GM21737 (cell line): ENCODE data around the gene CALU.
A peak's percentile ranks its signal among the peaks of the same experiment; 100 is the strongest.

ENCODE experiments used
- ATAC-seq: cut with Tn5 transposase; IDR thresholded peaks from one replicate; pipeline ENCODE4 v1.9.1; 2021; ENCODE audit warnings: mild to moderate bottlenecking, moderate library complexity; ENCODE audit not compliant: unreplicated experiment

Gene CALU

DNA sequence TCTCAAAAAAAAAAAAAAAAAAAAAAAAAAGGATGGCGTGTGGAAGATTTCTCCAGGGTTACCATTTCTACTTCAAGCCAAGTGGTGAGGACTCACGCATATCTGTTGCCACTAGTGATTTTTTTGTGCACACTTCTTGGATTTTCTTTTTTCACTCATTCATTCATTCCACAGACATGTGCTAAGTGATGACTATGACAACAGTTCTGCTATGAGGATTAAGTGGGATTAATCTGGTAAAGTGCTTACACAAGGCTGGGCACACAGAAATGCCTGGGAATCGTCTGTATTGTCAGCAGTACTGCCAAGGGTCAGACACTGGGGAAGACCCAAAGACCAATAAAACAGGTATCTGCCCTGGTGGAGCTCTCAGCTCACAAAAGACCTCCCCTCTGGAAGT, 42.7 kb downstream of the CALU start:
- no peak for ATAC-seq

DNA sequence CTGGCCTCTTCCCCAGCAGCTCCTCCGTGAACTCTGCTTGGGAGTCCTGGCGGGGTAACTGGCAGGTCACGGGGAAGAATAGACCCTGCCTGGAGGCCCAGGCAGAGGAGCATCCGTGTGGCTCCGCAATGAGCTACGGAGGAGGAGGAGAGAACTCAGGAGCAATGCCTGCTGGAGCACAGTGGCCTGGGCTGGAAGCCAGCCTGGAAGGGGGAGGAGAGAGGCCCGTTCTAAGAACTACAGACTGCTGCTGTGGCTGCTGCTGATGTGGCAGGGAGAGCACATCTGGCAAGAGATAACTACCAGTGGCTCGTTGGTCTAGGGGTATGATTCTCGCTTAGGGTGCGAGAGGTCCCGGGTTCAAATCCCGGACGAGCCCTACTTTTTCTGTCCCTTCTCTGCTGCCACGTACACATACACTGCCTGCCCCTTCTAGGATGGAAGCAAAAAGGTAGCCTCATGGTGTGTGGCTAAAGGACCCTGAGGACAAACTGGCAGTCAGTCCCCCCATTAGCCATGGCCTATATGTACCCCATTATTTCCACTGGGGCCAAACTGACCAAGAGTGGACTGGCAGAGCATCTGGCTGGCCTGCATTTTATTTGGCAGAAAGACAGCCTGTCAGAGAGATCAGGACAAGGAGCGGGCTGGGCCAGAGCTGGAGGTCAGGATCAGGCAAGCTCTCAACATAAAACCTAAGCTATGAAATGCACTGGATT, 44.1 kb downstream of the CALU start:
- no peak for ATAC-seq

DNA sequence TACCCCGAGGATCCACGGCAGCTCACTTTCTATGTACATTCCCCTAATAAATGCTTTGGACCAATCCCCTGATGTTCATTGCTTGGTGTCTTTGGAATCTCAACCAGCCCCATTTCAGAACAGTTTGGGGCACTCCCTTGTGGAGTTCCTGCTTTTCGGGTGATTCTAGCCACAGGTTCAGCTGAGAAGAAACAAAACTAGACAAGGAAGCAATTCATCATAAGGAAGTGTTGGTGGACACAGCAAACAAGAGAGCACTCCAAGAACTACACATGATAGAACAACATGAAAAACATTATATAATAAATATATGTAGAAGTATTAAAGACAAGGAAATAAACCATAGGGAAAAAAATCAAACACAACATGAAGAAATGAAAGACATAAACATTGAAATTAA, 46.6 kb downstream of the CALU start:
- no peak for ATAC-seq

DNA sequence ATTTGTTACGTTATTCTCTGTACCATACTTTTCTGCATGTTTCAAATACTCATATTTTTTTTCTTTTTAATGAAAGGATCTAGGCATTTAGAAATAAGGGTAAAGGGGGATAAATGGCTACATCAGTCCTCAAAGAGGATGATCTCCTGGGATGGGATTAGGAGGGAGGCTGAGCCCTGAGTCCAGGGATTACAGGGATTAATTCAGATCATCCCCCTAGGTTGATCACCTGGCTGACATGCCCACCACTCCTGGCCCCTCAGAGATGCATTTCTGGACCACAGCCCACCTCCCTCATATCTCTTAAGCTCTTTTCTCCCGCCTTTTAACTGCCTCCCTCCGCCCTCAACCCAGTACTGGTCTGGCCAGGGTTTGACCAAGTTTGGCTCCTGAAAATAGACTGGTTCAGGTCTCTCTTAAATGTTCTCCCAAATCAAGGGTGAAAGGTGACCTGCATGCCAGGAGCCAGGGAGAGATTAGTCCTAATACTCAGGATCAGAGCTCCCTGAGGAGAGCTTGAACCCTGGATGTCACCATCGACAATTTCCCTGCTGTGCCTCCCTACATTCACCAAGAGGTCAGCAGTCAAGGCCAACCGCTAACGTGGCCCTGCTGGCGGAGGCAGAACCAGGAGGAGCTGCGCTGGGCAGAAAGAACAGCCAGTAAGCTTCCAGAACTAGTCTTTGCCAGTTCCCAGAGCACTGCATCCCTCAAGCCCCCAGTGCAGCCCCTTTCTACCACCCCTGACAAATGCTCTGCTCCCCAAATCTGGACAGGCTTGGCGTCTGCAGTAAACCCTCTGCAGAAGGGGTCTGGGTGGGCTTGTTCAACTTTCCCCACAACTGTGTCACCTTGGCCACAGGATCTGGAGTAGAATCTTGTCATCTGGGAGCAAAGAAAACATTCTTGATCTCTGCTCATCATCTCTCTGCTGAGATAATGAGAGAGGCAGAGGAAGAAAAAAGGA, 49.6 kb downstream of the CALU start:
- no peak for ATAC-seq

DNA sequence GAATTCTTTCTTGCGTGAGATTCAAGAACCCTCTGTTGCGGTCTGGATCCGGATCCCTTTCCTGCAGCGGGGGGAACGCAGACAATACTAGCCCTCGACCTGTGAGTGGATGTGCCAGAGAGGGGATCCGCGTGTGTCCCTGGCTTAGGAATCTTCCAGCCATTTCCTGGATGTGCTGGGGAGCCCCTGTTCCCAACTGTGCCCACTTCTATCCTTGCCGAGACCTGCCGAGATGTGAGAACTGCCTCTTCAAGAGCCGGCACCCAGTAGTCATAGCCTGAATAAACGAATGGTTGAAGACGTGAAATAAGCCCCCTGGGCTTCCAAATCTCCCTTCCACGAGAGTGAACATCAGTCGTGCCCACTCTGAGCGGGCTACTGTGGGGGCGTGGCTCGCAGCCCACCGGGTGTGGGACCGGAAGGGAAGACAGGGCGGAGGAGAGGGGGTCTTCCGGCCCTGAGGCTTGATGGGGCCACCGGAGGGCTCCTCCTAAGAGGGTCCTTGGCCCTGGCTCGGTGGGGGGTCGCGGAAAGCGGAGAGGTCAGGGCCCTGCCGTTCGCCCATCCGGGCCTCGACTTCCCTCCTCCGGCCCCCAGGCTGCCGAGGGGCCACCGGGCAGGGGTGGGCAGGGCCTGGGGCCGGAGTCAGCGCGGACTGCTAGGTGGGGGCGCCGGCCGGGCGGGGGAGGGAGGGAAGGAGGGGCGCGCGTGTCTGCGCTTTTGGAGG, 51.3 kb downstream of the CALU start:
- peak; percentile 8 for ATAC-seq

DNA sequence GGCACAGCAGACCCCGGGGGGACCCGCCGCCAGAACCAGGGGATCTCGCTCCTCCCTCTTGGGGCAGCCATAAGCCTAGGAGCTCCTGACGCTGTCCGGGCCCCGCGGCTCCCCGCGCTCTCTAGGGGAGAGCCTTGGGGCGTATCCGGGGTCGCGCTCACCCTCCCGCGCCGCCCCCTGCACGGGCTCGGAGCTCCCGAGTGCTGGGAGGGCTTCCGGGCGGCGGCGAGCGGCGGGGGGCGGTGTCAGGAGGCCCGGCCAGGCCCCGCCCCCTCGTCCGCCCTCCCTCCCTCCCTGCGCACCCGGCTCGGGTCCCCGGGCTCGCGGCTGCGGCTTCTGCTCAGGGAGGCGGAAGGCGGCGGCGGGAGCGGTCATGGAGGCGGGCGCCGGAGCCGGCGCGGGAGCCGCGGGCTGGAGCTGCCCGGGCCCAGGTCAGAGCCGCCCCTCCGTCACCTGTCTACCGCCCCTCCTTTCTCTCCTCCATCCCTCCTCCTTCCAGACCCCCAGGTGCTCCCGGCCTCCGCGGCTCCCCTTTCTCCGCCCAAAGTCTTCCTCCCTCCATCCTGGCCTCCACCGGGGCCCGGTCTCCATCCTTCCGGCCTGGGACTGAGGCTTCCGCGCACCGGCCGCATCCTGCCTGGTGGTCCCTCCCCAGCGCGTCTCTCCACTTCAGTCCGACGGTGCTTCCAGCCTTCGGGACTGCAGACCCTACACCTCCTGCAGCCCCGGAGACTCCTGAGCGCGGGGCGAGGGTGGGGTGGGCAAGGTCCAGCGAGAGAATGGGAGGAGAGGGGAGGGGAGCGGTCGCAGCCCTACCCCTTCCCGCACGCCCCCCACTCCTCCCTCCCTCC, 52.2 kb downstream of the CALU start, which contains the start of gene CCDC136:
TSS of gene CCDC136 (plus strand) at position 848 of the 851 bp plus-strand sequence. CDS start 444 bp downstream, outside the sequence.
- peak; percentile 78 for ATAC-seq

DNA sequence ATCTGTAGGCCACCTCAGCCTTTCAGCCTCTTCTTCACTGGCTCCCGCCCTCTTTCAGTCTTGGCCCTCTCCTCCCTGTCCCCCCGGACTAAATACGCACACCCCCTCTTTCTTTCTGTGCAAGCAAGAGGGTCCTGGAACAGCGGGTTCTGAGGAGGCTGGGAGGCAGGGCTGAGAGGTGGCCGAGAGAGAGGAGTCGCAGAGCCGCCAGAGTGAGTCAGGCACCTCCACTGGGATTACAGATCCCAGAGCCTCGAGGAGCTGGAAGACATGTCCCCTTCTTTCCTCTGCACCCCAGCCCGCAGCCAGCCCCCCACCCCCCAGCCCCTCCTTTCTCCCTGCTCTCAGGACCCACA, 52.8 kb downstream of the CALU start:
- no peak for ATAC-seq

DNA sequence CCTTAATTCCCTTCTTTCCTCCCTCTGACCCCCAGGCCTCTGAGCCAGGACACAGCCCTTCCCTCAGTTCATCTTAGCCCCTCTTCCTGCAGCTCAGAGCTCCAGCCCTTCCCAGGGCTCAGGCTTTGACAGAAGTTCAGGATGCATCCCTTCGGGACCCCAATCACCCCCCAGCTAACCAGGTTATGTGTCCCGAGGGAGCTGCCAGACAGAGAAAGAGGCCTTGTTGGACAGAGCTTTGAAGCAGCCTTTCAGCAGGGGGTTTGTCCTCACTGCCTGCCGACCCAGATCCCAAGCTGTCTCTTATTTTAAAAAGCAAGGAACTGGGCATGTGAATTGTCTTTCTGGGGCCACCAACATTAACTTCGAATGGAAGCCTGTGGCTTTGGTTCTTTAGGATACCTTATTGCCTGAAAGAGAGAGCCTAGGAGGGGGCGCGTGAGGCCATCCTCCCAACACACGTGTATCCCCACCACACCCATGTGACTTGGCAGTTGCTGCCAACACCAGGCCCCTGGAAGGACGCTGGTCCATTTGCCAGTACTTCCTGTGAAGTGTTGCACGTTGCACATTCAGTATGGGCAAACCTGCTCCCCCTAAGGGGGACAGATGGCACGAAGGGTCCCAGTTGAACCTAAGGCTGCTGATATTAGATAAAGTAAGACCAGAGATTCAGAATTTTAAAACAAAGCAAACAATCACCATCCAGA, 53.5 kb downstream of the CALU start:
- ATAC-seq: no peak

DNA sequence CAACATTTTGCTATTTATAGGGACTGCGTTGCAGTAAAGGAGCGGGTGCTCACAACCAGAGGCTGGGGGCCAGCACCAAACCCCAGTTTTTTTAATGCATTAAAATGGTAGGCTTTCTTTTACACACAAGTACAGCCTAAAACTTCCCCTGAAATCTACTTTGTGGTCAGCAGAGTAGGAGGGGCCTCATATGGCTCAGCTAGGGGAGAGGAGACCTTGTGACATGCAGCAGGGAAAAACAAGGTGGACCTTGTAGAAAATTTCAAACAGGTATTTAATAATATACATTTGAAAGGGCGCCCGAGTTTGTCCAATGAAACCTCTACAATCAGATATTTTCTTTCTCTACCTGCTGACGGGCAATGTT, 54.0 kb downstream of the CALU start:
- ATAC-seq: no peak

DNA sequence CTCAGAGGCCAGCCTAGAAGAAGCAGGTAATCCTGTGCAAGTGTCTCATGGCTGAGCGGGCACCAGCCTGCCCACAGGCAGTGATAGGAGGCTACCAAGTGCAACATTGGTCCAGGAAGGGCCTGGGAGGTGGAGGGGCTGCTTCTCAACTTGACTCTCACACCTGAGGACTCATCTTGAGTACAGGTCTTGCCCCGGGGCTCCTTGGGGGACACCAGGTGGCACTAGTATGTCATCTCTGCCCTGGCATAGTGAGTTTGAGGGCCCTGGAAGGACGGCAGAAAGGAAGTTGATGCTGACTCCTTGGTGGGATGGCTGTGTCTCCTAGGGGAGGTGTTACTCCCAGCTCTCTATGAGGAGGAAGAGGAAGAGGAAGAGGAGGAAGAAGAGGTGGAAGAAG, 54.9 kb downstream of the CALU start:
- ATAC-seq: no peak

DNA sequence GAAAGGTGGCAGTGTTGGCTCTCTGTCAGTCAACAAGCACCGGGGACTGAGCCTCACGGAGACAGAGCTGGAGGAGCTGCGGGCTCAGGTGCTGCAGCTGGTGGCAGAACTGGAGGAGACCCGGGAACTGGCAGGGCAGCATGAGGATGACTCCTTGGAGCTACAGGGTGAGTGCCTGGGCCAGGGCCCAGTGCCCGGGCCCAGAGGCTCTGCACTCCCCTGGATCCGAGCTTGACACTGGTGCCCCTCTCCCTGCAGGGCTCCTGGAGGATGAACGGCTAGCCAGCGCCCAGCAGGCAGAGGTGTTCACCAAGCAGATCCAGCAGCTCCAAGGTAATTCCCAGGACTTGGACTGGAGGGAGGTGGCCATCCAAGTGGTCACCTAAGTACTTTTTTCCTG, 55.3 kb downstream of the CALU start:
- no peak for ATAC-seq

DNA sequence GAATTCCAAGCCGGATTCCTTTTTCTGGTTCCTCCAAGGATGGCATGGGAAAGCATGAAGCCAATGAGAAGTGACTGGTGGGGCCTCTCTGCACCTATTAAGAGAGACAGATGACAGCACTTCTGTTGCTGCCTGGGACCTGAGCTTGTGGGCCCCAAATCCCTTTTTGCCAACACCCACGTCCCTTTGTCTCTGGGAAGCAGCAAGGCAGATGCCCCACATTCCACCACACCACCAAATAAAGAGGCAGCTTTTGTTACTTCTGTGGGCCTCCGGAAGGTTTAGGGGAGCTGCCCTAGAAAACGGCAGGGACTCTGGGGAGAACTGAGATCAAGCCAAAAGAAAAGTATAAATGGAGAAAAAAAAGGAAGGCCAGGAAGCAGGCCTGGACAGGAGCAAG, 56.0 kb downstream of the CALU start:
- ATAC-seq: no peak

DNA sequence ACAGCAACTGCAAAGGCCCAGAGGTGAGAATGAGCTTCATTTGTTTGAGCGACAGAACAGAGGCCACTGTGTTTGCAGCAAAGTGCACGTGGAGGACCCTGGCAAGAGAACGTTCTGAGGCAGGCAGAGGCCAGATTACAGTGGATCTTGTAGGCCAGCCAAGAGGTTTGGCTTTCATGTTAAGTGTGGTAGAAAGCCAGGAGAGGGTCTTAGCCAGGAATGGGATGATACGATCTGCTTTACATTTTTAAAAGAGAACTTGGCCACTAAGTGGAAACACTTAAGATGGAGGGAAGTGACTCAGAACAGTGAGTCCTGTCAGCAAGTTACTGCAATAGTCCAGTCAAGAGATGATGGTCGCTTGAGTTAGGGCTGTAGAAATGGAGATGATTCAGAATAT, 57.2 kb downstream of the CALU start:
- no peak for ATAC-seq

DNA sequence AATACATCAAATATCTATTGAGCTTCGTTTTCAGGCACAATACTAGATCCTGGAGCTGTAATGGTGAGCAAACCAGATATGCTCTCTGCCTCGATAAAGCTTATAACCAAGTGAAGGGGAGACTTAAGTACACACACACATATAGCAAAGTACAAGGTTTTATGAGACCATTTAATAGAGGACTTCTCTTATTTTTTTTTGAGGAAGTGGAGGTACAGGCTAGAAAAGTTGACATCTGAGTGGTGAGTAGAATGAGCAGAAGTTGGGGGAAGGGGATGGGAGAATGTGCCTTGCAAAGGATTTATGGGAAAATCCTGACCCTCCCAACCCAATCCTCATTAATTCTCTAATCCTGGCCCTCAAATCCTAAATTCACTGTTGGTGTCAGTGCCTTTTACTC, 60.3 kb downstream of the CALU start:
- ATAC-seq: no peak

DNA sequence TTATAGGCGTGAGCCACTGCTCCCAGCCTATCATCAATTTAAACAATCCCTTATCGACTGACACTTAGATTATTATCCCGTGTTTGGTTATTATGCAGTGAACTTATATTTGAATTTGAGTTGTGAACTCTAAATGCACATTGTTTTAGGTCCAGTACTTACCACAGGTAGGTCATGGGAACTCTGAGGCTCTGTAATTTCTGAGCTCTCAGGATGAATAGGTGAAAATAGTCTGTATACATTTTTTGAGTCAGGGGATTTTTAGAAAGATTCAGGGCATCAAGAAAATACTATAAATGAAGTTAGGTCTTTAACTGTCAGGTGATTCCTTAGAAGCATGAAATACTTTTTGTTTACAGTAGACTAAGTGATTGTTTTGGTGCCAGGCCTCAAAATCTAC, 61.4 kb downstream of the CALU start:
- no peak for ATAC-seq

DNA sequence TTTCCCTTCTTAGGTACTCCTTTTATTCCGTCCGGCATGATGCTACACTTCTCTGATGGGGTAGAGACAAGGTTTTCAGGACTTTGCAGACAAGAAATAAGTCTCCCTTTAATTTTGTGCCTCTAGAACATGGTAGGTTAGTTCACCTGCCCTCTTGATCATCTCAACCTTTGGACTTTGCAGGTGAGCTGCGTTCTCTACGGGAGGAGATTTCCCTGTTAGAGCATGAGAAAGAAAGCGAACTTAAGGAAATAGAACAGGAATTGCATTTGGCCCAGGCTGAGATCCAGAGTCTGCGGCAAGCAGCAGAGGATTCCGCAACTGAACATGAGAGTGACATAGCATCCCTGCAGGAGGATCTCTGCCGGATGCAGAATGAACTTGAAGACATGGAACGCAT, 61.8 kb downstream of the CALU start:
- no peak for ATAC-seq

DNA sequence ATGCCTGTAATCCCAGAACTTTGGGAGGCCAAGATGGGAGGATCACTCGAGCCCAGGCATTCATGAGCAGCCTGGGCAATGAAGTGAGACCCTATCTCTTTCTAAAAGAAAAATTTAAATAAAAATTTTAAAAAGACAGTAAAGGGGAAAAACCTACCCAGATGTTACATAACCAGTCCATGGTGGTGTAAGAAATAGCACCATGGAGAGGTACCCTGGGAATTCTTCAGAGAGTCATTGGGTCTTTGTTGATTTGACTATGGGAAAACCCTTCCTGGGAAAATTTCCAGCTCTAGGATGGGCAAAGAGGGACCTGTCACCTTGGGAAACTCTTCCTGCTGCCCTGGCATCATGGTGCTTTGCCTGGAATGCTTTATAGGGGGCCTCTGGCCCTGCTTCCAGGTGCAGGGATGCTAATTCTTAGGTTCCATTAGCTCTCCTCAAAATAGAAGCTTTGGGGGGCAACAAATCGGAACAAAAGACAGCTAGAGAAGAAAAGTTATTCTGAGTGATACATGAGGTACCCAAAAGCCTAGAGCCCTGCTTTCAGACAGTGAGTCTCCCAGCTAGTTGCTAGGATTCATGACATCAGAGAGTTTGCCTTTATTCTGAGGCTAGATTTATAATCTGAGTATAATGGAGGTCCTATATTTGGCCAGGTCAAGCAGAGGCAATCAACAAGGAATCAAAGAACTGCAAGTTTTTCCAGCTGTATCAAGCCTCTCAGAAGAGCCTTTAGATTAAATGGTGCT, 62.7 kb downstream of the CALU start:
- no peak for ATAC-seq

DNA sequence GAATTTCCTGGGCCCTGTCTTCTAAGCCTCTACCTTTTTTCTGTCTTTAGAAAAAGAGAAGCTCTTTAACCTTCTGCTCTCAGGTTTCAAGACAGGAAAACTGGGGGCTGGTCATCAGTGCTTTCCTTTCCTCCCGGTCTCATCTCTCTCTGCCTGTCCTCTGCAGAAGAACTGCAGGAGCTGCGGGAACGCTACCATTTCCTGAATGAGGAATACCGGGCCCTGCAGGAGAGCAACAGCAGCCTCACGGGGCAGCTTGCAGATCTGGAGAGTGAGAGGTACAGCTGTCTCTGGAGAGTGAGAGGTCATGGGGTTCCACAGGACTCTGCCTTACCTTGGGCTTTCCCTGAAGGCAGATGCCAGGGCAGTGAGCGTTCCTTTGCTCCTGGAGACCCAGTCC, 65.3 kb downstream of the CALU start:
- no peak for ATAC-seq

DNA sequence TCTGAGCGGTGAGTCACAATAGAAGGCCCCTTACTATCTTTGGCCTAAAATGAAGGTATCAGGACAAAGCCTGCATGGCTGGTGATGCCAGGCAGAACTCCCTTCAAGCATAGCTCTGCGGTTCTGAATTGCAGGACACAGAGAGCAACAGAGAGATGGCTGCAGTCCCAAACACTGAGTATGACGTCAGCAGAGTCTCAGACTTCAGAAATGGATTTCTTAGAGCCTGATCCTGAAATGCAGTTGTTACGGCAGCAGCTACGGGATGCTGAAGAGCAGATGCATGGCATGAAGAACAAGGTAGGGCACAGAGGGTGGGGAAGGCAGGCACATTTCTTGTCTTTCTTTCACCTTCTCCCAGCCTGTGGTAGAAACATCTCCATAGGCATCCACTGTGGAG, 66.1 kb downstream of the CALU start:
- no peak for ATAC-seq
